Left renal pelvis (tissue), 4 donors: ENCODE data around the gene RPL28. TPM values are rescaled to one million over a fixed set of nuclear protein-coding genes. Genes with fewer than 3 reads are reported as not detected.

Experiments
- DNase-seq, 4 donors: peaks; one replicate each; pipeline ENCODE4 v3.0.0-alpha.2; 2013; ENCODE audit warnings: low read depth in 4 of 4, low spot score in 3 of 4
- polyA plus RNA-seq, 4 donors: library from polyadenylated mRNA; unstranded; fragments of 120-200 nt; gene quantifications; one replicate each; pipeline ENCODE4 v1.2.1, GENCODE V29; 2013; ENCODE audit not compliant: insufficient read length in 4 of 4

RPL28 gene
- polyA plus RNA-seq, 4 donors, result 965 to 1,435 (median 1,000) TPM

- no peak for DNase-seq
Observed at GRCh38 chr19:55352549-55353145, 33.1 kb upstream of the RPL28 start.

- DNase-seq, result no peak
Observed at GRCh38 chr19:55353356-55353802, 32.4 kb upstream of the RPL28 start.

DNA sequence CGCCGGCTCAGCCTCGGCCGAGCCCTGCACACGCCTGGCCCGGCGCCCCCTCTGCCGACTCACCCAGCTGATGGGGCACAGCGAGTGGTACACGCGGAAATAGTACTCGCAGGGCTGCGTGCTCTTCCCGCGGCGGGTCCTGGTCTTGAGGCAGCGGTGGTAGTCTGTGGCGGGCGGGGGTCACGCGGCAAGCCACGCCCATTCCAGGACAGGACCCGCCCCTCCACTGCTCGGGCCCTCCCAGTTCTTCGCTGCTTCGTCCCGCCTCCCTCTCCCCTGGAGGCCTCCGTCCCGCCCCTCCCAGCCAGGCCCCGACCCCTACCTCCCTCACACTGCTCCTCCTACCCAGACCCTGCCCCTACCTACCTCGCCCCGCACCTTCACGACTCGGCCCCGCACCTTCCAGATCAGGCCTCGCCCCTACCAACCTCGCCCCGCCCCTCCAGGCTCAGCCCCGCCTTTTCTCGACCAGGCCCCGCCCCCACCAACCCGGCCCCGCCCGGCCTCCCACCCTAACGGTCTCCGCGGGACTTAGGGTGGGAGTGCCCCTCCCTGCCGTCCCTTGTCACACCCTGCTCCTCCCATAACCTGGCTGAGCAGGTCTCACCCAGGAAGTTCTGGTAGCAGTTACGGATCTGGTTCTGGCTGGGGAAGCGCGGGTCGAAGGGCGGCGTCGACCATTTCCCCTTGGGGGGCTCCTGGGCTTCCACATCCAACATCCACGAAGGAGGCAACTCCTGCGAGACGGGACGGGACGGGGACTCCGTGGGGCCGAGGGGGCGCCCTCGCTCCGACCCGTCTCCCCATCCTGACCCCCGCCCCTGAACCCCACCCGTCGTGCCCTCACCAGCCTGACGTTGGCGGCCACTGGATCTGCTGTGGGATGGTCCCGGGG lies 31.7 kb upstream of the RPL28 start:
- DNase-seq, result no peak

- no peak for DNase-seq
Observed at GRCh38 chr19:55354698-55355212, 31.0 kb upstream of the RPL28 start, which contains the start of gene COX6B2. Gene COX6B2 (minus strand): TSS chr19:55354719. CDS start chr19:55354521, 198 bp downstream.

DNA sequence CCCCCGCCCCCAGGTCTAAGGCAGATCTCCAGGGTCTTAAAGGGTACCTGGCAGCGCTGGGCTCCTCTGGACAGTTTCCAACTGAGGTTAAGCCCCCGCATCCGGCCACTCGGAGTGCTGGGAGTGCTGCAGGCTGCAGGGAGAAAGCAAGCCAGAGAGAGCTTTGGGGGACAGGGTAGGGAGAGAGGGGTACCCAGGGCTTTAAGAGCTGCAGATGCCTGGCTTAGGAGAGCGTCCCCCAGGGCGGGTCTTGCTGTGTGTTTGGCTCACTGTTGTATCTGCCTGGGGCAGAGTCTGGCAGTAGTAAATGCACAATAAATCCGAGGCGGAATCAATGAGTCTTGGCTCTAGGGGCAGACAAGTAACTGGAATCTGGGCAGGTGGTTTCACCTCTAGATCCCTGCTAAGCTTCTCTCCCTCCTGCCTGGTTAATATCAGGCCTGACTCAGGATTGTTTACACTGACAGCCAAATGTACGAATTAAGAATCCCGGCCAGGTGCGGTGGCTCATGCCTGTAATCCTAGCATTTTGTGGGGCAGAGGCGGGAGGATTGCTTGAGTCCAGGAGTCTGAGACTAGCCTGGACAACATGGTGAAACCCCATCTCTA lies 30.4 kb upstream of the RPL28 start:
- DNase-seq, result no peak

GRCh38 chr19:55358493-55358892 lies 27.2 kb upstream of the RPL28 start:
- DNase-seq, result no peak

GRCh38 chr19:55358943-55359908 lies 26.5 kb upstream of the RPL28 start:
- DNase-seq, result no peak

DNA sequence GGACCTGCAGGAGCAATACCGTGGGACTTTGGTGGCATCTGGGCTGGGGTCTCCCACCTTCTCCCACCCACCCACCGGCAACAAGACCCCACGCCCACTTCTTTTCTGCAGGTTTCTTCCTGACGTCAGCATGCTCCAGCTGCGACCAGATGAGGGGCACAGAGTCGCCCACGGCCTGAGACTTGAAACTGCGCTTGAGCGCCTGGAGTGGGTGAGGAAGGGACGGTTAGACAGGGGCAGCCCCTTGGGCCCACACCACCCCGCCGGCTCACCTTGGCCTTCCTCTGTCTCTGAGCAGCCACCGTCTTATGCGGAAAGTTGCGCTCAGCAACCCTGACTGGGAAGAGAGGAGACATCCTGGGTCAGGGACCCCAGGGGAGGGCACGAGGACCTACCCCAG lies 24.8 kb upstream of the RPL28 start:
- DNase-seq, result no peak

- DNase-seq, result no peak
Observed at GRCh38 chr19:55362174-55362989, 23.4 kb upstream of the RPL28 start.

DNA sequence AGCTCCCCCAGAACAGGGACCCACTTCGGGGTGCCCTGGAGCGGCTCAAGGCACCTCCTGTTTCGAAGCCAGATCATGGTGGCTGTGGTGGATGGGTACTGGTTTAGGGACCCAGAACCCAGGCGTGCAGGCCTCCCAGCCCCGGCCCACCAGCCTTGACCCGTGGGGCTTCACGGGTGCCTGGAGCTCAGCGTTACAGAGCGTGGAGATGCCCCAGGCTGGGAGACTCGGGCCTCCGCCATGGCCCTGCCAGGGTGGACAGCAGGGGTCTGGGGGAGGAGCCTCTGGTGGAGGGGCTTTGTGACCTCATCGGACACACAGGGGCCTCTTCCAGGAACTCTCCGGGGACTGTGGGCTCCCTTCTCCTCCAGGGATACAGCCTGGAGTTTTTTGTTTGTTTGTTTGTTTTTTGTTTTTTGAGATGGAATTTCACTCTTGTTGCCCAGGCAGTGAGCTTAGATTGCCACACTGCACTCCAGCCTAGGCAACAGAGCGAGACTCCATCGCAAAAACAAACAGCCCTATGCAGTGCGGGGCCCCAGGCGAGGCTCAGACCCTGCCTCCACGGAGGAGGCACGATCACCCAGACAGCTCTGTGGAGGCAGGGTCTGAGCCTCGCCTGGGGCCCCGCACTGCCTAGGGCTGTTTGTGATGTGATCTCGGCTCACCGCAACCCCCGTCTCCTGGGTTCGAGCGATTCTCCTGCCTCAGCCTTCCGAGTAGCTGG lies 22.6 kb upstream of the RPL28 start, which contains the start of gene GARIN5B:
TSS of gene GARIN5B (minus strand) at position 271 of the 727 bp plus-strand sequence. CDS start at position 77, 194 bp downstream.
- no peak for DNase-seq

DNA sequence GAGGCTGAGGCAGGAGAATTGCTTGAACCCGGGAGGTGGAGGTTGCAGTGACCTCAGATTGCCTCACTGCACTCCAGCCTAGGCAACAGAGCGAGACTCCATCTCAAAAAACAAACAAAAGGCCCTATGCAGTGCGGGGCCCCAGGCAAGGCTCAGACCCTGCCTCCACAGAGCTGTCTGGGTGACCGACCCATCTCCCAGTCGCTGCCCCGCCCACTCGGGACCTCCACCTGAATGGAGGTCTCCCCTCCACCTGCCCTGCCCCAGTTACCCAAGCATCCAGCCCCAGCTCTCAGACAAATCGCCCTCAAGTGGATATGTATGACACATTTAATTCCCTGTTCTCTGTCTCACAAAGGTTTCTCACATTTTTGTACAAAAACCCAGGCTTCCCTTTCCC lies 20.5 kb upstream of the RPL28 start:
- no peak for DNase-seq

- DNase-seq, result no peak
Observed at GRCh38 chr19:55365964-55366363, 19.8 kb upstream of the RPL28 start.

- DNase-seq, result no peak
Observed at GRCh38 chr19:55366790-55367189, 18.9 kb upstream of the RPL28 start.

GRCh38 chr19:55368106-55368505 lies 17.6 kb upstream of the RPL28 start:
- DNase-seq, result no peak

- no peak for DNase-seq
Observed at GRCh38 chr19:55368701-55369563, 16.8 kb upstream of the RPL28 start.

DNA sequence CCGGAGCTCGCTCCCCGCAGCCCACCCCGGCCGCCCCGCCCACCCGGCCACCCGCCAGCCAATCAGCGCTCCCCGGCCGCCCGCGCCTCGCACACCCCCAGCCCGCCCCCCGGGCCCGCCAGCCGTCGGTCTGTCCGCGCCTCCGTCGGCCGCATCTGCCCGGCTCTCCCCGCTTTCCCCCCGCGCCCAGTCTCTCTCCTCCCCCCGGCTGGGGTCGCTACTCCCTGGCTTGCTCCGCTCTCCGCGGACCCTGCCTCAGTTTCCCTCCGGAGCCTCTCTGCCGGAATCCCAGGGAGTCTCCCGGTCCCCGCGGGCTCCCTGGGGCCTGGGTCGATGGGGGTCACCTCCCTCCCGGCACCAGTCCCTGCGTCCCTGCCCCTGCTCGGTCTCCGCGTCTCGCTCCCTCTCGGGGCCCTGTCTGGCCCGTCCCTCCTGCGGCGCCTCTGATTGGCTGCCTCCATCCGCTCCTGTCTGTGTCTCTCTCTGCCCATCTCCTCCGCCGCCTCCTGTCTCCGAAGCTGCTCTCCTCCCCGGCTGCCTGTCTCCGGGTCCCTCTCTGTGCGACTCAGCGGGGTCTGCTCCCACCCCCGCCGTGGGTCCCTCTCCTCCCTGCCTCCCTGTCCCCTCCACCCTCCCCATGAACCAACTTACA lies 16.0 kb upstream of the RPL28 start:
- no peak for DNase-seq
